Measurements from ENCODE around the gene WDR45B.
"Not testable (repeated sequence)": the region's sequence is repeated elsewhere in the genome, so short reads cannot be mapped to it uniquely, and the experiment has no call there.

The WDR45B gene

GRCh38 chr17:82598256-82599119 lies 49.8 kb downstream of the WDR45B start:
- no peak for DNase-seq

GRCh38 chr17:82596837-82597672 lies 51.2 kb downstream of the WDR45B start:
- DNase-seq = no peak

GRCh38 chr17:82596296-82596695 lies 51.9 kb downstream of the WDR45B start:
- DNase-seq = no peak

DNA sequence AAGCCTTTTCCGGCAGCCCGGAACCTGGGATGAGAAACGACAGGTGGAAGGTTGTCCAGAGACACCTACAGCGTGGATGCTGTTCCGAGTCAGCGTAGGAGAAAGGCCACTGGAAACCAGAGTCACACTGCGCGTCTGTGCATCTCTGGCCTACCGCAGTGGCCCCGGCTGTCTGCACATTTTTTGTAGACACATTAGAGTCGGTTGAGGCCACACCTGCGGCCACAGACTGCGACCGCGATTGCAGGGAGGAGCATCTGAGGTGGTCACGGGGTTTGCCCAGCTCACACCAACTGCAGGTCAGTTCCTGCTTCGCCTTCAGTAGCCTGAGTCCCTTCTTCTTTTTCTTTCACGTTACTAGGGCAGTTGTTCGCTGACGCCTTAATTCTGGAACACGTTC lies 52.4 kb downstream of the WDR45B start:
- DNase-seq = no peak

DNA sequence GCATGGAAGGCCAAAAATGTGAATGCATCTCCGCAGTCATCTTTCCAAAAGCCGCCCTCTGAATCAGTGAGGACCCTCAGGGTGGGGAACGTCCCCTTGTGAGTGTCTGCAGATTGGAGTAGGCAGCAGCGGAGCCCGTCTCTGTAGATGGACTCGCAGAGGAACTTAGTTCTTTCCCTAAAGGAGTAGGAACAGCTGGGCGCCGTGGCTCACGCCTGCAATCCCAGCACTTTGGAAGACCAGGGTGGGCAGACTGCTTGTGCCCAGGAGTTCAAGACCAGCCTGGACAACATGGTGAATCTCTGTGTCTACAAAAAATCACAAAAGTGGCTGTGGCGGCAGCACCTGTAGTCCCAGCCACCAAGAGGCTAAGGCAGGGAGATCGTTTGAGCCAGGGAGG lies 53.7 kb downstream of the WDR45B start:
- no peak for DNase-seq

DNA sequence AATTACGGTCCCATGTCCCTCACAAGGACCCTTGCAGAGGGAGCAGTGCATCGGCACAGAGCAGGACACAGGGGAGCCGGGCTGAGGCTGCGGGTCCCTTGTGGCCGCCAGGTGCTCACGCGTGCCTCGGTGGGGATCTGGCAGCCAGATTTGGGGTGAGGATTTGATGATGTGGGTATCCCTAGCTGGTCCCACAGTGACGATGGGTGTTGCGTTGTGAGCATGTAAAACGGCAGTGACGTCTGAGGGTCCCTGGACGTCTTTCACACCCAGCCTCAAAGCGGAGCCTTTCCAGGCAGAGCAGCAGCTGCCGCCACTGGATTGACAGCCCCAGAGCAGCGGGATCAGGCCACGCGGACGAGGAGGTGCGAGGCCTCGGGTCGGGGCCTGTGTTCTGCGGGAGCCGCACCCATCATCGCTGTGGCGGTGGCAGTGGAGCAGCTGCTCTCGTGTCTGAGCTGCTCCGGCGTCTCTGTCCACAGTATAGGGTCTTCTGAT lies 54.6 kb downstream of the WDR45B start:
- no peak for DNase-seq

DNA sequence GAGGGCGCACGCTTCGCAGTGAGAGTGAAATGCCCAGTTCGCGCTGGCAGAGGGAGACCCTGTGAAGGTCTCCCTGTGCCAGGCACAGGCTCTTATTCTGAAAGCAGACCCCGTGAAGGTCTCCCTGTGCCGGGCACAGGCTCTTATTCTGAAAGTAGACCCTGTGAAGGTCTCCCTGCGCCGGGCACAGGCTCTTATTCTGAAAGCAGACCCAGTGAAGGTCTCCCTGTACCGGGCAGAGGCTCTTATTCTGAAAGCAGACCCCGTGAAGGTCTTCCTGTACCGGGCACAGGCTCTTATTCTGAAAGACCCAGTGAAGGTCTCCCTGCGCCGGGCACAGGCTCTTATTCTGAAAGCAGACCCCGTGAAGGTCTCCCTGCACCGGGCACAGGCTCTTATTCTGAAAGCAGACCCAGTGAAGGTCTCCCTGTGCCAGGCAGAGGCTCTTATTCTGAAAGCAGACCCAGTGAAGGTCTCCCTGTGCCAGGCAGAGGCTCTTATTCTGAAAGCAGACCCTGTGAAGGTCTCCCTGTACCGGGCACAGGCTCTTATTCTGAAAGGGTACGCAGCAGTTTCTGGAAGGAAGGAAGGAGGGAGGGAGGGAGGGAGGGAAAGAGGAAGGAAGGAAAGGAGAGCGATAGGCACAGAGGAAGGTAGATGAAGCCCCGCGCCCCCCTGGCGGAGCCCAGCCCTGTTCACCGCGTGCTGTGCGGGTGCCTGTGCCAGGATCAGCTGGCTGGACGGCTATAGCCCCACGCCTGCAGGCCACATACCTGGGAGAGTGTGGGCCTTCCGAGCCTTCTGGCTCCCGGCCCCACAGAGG lies 55.3 kb downstream of the WDR45B start:
- no peak for DNase-seq

- no peak for DNase-seq
Measured at GRCh38 chr17:82592289-82592766, 55.9 kb downstream of the WDR45B start.

- DNase-seq = no peak
Measured at GRCh38 chr17:82590881-82591539, 57.2 kb downstream of the WDR45B start.

DNA sequence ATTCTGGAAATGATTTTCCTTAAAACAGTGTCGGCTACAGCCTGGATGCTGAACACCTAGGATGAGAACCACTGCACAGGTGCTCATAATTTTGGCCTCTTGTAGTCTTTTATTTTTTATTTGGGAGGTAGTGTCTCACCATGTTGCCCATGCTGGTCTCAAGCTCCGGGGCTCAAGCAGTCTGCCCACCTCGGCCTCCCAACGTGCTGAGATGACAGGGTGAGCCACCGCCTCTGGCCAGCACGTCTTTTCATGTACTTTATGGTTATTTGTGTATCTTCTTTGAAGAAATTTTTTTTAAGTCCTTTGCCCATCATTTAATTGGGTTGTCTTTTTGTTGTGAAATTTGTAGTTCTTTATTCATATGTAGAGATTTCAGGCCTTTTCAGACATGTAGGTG lies 58.0 kb downstream of the WDR45B start:
- no peak for DNase-seq

- no peak for DNase-seq
Measured at GRCh38 chr17:82589851-82590180, 58.4 kb downstream of the WDR45B start.

GRCh38 chr17:82588266-82589175 lies 59.7 kb downstream of the WDR45B start:
- DNase-seq = no peak

DNA sequence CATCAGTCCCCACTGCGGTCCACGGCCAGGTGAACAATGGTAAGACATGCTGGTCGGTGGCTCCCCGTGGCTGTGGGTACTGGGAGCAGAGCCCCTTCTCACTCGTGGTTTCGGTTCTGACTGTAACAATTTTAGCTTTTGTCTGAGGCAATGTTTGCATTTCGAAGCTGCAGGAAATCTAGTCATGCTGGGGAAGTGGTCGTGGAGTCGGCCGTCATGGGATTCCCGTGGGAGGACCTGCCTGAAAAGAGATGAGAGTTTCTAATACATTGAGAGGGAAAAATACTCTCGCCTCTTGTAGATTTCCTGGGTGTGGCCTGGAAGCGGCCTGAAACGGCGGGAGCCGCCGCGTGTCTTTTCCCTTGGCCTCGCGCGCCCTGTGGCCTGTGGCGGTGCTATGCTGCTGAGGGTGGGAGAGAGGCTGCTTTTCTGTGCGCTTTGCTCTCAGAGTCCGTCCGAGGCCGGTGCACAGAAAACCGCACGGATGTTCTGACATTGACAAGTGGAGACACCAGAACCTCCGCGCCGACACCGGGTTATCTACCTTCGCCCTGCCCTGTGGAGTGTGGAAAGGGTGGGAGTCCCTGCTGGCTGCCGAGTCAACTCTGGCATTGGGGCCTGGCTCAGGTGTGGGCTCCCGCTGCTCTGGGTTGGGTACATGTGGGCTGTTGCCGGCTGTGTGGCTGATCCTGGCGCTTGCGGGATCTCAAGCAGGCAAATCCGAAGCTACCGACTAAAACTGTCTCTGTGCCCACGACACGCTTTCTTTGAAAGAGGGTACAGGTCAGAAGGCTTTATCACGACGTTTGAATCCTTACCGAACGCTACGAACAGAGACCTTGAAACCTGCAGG lies 60.8 kb downstream of the WDR45B start:
- no peak for DNase-seq

DNA sequence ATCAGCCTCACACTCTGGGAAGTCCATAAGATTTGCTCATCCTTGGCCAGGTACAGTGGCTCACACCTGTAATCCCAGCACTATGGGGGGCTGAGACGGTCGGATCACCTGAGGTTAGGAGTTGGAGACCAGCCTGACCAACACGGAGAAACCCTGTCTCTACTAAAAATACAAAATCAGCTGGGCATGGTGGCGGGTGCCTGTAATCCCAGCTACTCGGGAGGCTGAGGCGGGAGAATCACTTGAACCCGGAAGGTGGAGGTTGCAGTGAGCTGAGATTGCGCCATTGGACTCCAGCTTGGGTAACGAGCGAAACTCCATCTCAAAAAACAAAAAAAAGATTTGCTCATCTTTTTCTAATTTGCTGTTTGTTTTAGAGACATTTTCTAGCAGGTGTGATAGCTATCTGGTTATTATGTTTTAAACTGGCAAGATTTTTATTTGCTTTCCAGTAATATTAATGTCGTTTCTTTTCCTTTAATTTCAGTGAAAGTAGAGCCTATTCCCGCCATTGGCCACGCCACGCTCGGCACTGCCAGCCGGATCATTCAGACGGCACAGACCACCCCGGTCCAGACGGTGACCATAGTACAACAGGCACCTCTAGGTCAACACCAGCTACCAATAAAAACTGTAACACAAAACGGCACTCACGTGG lies 61.5 kb downstream of the WDR45B start:
- no peak for DNase-seq

DNA sequence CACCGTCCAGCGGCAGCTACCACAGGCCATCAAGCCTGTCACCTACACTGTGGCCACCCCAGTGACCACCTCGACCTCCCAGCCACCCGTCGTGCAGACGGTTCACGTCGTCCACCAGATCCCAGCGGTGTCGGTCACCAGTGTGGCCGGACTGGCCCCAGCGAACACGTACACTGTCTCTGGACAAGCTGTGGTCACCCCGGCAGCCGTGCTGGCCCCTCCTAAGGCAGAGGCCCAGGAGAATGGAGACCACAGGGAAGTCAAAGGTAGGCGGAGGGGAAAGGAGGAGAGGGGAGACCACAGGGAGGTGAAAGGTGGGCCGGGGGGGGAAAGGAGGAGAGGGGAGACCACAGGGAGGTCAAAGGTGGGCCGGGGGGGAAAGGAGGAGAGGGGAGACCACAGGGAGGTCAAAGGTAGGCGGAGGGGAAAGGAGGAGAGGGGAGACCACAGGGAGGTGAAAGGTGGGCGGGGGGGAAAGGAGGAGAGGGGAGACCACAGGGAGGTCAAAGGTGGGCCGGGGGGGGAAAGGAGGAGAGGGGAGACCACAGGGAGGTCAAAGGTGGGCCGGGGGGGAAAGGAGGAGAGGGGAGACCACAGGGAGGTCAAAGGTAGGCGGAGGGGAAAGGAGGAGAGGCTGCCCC lies 62.2 kb downstream of the WDR45B start:
- peak in 1 of 2 experiments; percentile 13 for DNase-seq

DNA sequence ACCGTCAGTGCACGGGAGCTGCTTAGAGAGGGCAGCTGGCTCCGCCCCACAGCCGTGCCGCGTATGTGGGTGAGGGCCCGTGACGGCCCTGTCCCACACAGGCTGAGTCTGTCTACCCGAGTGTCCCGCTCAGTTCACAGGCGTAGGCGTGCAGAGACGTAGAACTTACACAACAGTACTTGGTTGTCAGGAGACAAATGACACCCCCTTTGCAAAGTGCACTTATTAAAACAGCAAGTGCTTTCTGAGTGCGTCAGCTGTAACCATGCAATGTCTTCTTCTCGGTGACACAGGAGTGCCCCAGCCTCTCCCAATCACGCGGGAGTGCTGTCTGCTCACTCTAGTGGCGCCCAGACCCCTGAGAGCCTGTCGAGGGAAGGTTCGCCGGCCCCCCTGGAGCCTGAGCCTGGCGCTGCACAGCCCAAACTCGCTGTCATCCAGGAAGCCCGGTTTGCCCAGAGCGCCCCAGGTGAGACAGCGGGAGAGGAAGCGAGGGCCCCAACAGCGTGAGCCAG lies 64.5 kb downstream of the WDR45B start:
- DNase-seq = no peak

DNA sequence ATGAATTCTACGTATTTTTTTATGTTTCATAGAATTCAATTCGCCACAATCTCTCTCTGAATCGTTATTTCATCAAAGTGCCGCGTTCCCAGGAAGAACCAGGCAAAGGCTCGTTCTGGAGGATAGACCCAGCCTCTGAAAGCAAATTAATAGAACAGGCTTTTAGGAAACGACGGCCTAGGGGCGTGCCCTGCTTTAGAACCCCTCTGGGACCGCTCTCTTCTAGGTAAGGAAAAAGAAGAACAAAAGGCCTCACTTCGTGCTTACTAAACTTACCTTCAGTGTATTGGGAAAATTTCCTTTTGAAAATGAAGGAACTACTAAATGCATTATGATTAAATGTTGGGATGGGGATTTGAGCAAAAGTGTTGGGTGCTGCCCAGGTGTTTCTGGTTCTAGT lies 65.5 kb downstream of the WDR45B start:
- no peak for DNase-seq

GRCh38 chr17:82582213-82582612 lies 66.0 kb downstream of the WDR45B start:
- DNase-seq = no peak

- not testable (repeated sequence) for DNase-seq
Measured at GRCh38 chr17:82579969-82580368, 68.3 kb downstream of the WDR45B start.
